DOHH2 (cell line): Measurements from ENCODE around the gene NET1.

Experiments used
- CTCF ChIP-seq: fragments of 200-600 bp; sonication (generic); IDR thresholded peaks from one replicate; pipeline ENCODE4 v1.5.1; 2014; ENCODE audit warnings: antibody characterized with exemption, mild to moderate bottlenecking, low read depth, low read length; ENCODE audit not compliant: poor library complexity, severe bottlenecking
- EZH2phosphoT487 ChIP-seq: fragments of 200-600 bp; sonication (generic); IDR thresholded peaks from 2 replicates; pipeline ENCODE4 v1.6.1; 2017; ENCODE audit warnings: borderline replicate concordance, mild to moderate bottlenecking, antibody characterized with exemption, low read length, moderate library complexity, mixed read lengths

- TF ChIP-seq CTCF (no peak), EZH2phosphoT487 (no peak)
These were observed 84.2 kb downstream of the NET1 start for GRCh38 chr10:5496261-5497250.
